H9 (cell line): Measurements from ENCODE around the gene SERPINA6. TPM values are rescaled to one million over a fixed set of nuclear protein-coding genes. Genes with fewer than 3 reads are reported as not detected.

ENCODE experiments used
- DNase-seq: peaks from one replicate; pipeline ENCODE4 v3.0.0-alpha.2; 2017
- H2AFZ ChIP-seq: one replicate; pipeline ENCODE4 v1.6.1; 2013; ENCODE audit warnings: mild to moderate bottlenecking, low read length, control low read depth, moderate library complexity
- H2AK5ac ChIP-seq: 2 replicates; pipeline ENCODE4 v1.6.1; 2013; ENCODE audit warnings: low read length, control low read depth, mixed read lengths; ENCODE audit not compliant: insufficient read length
- H2BK120ac ChIP-seq: one replicate; pipeline ENCODE4 v1.6.1; 2013; ENCODE audit warnings: low read depth, mild to moderate bottlenecking, low read length, control low read depth, inconsistent platforms; ENCODE audit not compliant: poor library complexity, severe bottlenecking
- H2BK12ac ChIP-seq: 2 replicates; pipeline ENCODE4 v1.6.1; 2013; ENCODE audit warnings: low read length, control low read depth, mixed read lengths, low read depth; ENCODE audit not compliant: insufficient read length
- H2BK15ac ChIP-seq: 2 replicates; pipeline ENCODE4 v1.6.1; 2013; ENCODE audit warnings: low read depth, low read length, control low read depth
- H2BK20ac ChIP-seq: one replicate; pipeline ENCODE4 v1.6.1; 2013; ENCODE audit warnings: low read depth, mild to moderate bottlenecking, low read length, control low read depth, inconsistent platforms; ENCODE audit not compliant: poor library complexity, severe bottlenecking
- H2BK5ac ChIP-seq: 2 replicates; pipeline ENCODE4 v1.6.1; 2013; ENCODE audit warnings: low read length, control low read depth, mixed read lengths; ENCODE audit not compliant: insufficient read length
- H3K14ac ChIP-seq: 2 replicates; pipeline ENCODE4 v1.6.1; 2013; ENCODE audit warnings: low read length, control low read depth; ENCODE audit not compliant: insufficient read depth
- H3K18ac ChIP-seq: 2 replicates; pipeline ENCODE4 v1.6.1; 2013; ENCODE audit warnings: low read depth, mild to moderate bottlenecking, mixed read lengths, low read length, control low read depth; ENCODE audit not compliant: insufficient read length
- H3K23ac ChIP-seq: 2 replicates; pipeline ENCODE4 v1.6.1; 2013; ENCODE audit warnings: low read length, control low read depth, mixed read lengths, low read depth; ENCODE audit not compliant: insufficient read length
- H3K23me2 ChIP-seq: 2 replicates; pipeline ENCODE4 v1.6.1; 2013; ENCODE audit warnings: low read depth, mild to moderate bottlenecking, mixed read lengths, low read length, control low read depth; ENCODE audit not compliant: insufficient read length, poor library complexity, severe bottlenecking
- H3K27ac ChIP-seq: 2 replicates; pipeline ENCODE4 v1.5.1; 2013; ENCODE audit warnings: low read length, control low read depth, mixed read lengths, low read depth; ENCODE audit not compliant: insufficient read length
- H3K27me3 ChIP-seq: 2 replicates; pipeline ENCODE4 v1.6.1; 2013; ENCODE audit warnings: low read length, control low read depth, inconsistent platforms; ENCODE audit not compliant: insufficient read depth
- H3K4ac ChIP-seq: 2 replicates; pipeline ENCODE4 v1.6.1; 2013; ENCODE audit warnings: low read depth, mild to moderate bottlenecking, control low read depth, inconsistent platforms, low read length, moderate library complexity
- H3K4me1 ChIP-seq: 2 replicates; pipeline ENCODE4 v1.6.1; 2013; ENCODE audit warnings: low read length, control low read depth, inconsistent platforms; ENCODE audit not compliant: insufficient read depth
- H3K4me2 ChIP-seq: 2 replicates; pipeline ENCODE4 v1.6.1; 2013; ENCODE audit warnings: low read length, control low read depth, mixed read lengths; ENCODE audit not compliant: insufficient read length, insufficient read depth
- H3K56ac ChIP-seq: 2 replicates; pipeline ENCODE4 v1.6.1; 2013; ENCODE audit warnings: low read depth, mild to moderate bottlenecking, mixed read lengths, low read length, control low read depth; ENCODE audit not compliant: insufficient read length
- H3K79me1 ChIP-seq: 2 replicates; pipeline ENCODE4 v1.6.1; 2013; ENCODE audit warnings: low read depth, mild to moderate bottlenecking, moderate library complexity, low read length, control low read depth, inconsistent platforms; ENCODE audit not compliant: insufficient read depth, poor library complexity, severe bottlenecking
- H3K79me2 ChIP-seq: 2 replicates; pipeline ENCODE4 v1.6.1; 2013; ENCODE audit warnings: low read length, control low read depth, inconsistent platforms; ENCODE audit not compliant: insufficient read depth
- H3K9ac ChIP-seq: 2 replicates; pipeline ENCODE4 v1.6.1; 2013; ENCODE audit warnings: low read length, control low read depth, mixed read lengths; ENCODE audit not compliant: insufficient read length; ENCODE audit errors: extremely low read depth
- H3K9me3 ChIP-seq: one replicate; pipeline ENCODE4 v1.6.1; 2013; ENCODE audit warnings: low read depth, low read length, inconsistent platforms; ENCODE audit not compliant: control insufficient read depth
- H3T11ph ChIP-seq: one replicate; pipeline ENCODE4 v1.6.1; 2013; ENCODE audit warnings: mild to moderate bottlenecking, low read length, control low read depth, inconsistent platforms
- H4K20me1 ChIP-seq: one replicate; pipeline ENCODE4 v1.6.1; 2013; ENCODE audit not compliant: control insufficient read depth, insufficient read length, insufficient read depth
- H4K5ac ChIP-seq: 2 replicates; pipeline ENCODE4 v1.6.1; 2013; ENCODE audit warnings: low read depth, mild to moderate bottlenecking, mixed read lengths, low read length, control low read depth; ENCODE audit not compliant: insufficient read length
- H4K8ac ChIP-seq: replicated peaks from 2 replicates; pipeline ENCODE4 v1.6.1; 2013; ENCODE audit warnings: low read length, control low read depth, mixed read lengths, low read depth; ENCODE audit not compliant: insufficient read length
- H4K91ac ChIP-seq: 2 replicates; pipeline ENCODE4 v1.6.1; 2013; ENCODE audit warnings: low read depth, mild to moderate bottlenecking, moderate library complexity, mixed read lengths, low read length, control low read depth; ENCODE audit not compliant: insufficient read length
- H3K27ac Mint-ChIP-seq, 3 experiments: 2 replicates in 2 of 3; 3 replicates in 1 of 3; pipeline ENCODE4 v1.8.0; 2020 to 2021; ENCODE audit warnings: mixed read lengths in 3 of 3, mild to moderate bottlenecking in 1 of 3, moderate library complexity in 1 of 3
- H3K27me3 Mint-ChIP-seq: 2 replicates; pipeline ENCODE4 v1.8.0; 2021; ENCODE audit warnings: low read depth, mild to moderate bottlenecking, moderate library complexity, mixed read lengths
- H3K36me3 Mint-ChIP-seq, 3 experiments: 2 replicates in 2 of 3; 3 replicates in 1 of 3; pipeline ENCODE4 v1.8.0; 2020 to 2021; ENCODE audit warnings: low read depth in 3 of 3, mixed read lengths in 3 of 3; ENCODE audit not compliant: insufficient read depth in 1 of 3
- H3K4me1 Mint-ChIP-seq, 2 experiments: 2 replicates each; pipeline ENCODE4 v1.8.0; 2020; ENCODE audit warnings: mixed read lengths in 2 of 2
- H3K4me3 Mint-ChIP-seq, 2 experiments: 2 replicates in 1 of 2; 3 replicates in 1 of 2; pipeline ENCODE4 v1.8.0; 2020 to 2021; ENCODE audit warnings: mild to moderate bottlenecking in 2 of 2, mixed read lengths in 2 of 2, moderate library complexity in 1 of 2
- H3K9me3 Mint-ChIP-seq, 2 experiments: 2 replicates in 1 of 2; 3 replicates in 1 of 2; pipeline ENCODE4 v1.8.0; 2020; ENCODE audit warnings: mild to moderate bottlenecking in 2 of 2, mixed read lengths in 2 of 2, moderate library complexity in 1 of 2
- WGBS: extraction: QIAGEN DNeasy Blood & Tissue Kit; methylation state at CpG from one replicate; pipeline ENCODE4 v1.1.7; 2013; ENCODE audit warnings: missing lambda C conversion rate, low lambda C conversion rate, mixed read lengths; ENCODE audit not compliant: insufficient read length; ENCODE audit errors: extremely low coverage; 5-methylcytosine and 5-hydroxymethylcytosine counted together
- total RNA-seq: library from RNA; stranded (reverse); gene quantifications from 2 replicates; pipeline ENCODE4 v1.2.1, GENCODE V29; 2021
- TF ChIP-seq, protein P1 (sequence below): fragments of 200-600 bp; sonication (generic); conservative IDR thresholded peaks from 3 replicates; pipeline ENCODE4 v1.8.0; 2021; ENCODE audit warnings: antibody characterized with exemption, mild to moderate bottlenecking

The SERPINA6 gene
- total RNA-seq, 1 experiment from 2014 or later, result not detected

GRCh38 chr14:94344389-94344788 is 21.3 kb upstream of the SERPINA6 start:
- no peak overlapping the region for H3K23ac ChIP-seq
- H2BK12ac ChIP-seq, result no peak overlapping the region
- H2BK120ac ChIP-seq, result no peak overlapping the region
- H3K79me2 ChIP-seq, result no peaks in the 10 kb centered on the region
- H2AFZ ChIP-seq, result no peak overlapping the region
- Mint-ChIP-seq H3K27me3 (peaks cover 15% of the 10 kb centered on the region), H3K27ac (no peak overlapping the region), H3K4me1 (no peaks in the 10 kb centered on the region; a peak in 1 of 4 replicates), H3K4me3 (no peak overlapping the region), H3K9me3 (peaks cover 0 to 3% of the 10 kb centered on the region in 2 experiments; a peak in 2 of 5 replicates), H3K36me3 (no peaks in the 10 kb centered on the region)
- H3K27ac ChIP-seq, result no peak overlapping the region
- no peak for DNase-seq
- no peaks in the 10 kb centered on the region for H3K23me2 ChIP-seq
- no peak overlapping the region for H2BK20ac ChIP-seq
- H3K56ac ChIP-seq, result no peak overlapping the region
- H2AK5ac ChIP-seq, result no peak overlapping the region
- H3K79me1 ChIP-seq, result no peaks in the 10 kb centered on the region
- no CpG with 5 or more reads among the region's 3 CpGs for WGBS
- no peak overlapping the region for H3K9ac ChIP-seq
- no peak overlapping the region for H2BK15ac ChIP-seq
- H2BK5ac ChIP-seq, result no peak overlapping the region
- no peaks in the 10 kb centered on the region for H4K20me1 ChIP-seq
- TF ChIP-seq, protein P1, sequence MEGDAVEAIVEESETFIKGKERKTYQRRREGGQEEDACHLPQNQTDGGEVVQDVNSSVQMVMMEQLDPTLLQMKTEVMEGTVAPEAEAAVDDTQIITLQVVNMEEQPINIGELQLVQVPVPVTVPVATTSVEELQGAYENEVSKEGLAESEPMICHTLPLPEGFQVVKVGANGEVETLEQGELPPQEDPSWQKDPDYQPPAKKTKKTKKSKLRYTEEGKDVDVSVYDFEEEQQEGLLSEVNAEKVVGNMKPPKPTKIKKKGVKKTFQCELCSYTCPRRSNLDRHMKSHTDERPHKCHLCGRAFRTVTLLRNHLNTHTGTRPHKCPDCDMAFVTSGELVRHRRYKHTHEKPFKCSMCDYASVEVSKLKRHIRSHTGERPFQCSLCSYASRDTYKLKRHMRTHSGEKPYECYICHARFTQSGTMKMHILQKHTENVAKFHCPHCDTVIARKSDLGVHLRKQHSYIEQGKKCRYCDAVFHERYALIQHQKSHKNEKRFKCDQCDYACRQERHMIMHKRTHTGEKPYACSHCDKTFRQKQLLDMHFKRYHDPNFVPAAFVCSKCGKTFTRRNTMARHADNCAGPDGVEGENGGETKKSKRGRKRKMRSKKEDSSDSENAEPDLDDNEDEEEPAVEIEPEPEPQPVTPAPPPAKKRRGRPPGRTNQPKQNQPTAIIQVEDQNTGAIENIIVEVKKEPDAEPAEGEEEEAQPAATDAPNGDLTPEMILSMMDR, result no peak
- no peaks in the 10 kb centered on the region for H3K27me3 ChIP-seq
- H3K4me1 ChIP-seq, result no peaks in the 10 kb centered on the region
- H4K8ac ChIP-seq, result no peak overlapping the region
- H3K18ac ChIP-seq, result no peak overlapping the region
- H3K9me3 ChIP-seq, result no peaks in the 10 kb centered on the region
- H4K5ac ChIP-seq, result no peak overlapping the region
- no peak overlapping the region for H3T11ph ChIP-seq
- no peak overlapping the region for H3K4ac ChIP-seq
- H4K91ac ChIP-seq, result no peak overlapping the region
- no peak overlapping the region for H3K14ac ChIP-seq
- H3K4me2 ChIP-seq, result no peak overlapping the region
